HG03196 (cell line): Measurements from ENCODE around the gene TULP3.
"Not testable (repeated sequence)": the region's sequence is repeated elsewhere in the genome, so short reads cannot be mapped to it uniquely, and the experiment has no call there.

ENCODE experiments used
- ATAC-seq: cut with Tn5 transposase; IDR thresholded peaks from one replicate; pipeline ENCODE4 v1.9.1; 2021; ENCODE audit not compliant: unreplicated experiment

TULP3 gene

GRCh38 chr12:2890388-2891239 lies at the start of gene TULP3:
Gene TULP3 (plus strand): TSS chr12:2890891. CDS start chr12:2890948, 57 bp downstream.
- ATAC-seq, result peak; percentile 97

DNA sequence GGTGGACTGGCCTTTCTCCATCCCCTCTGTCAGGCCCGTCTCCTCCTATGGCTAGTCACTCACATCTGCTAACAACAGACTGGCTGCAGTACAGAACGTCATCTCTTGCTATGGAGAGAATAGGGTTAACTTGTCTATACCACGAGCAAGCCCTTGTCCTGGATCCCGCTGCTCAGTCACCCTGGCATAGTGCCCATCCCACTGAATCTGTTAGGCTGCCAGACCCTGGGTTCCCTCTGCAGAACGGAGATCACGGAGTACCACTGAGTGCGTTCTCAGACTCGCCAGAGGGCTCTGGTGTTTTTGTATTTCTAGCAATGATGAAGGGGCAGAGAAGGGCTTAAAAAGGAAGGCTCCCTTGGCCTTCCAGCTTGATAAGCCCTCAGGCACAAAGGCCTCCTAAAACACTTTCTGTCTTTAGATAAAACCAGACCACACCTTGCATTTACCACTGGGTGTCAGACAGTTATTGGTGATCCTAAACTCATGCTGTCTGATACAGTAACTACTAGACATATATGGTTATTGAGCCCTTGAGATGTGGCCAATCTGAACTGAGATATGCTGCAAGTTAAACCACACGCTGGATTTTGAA lies 49.5 kb upstream of the TULP3 start:
- no peak for ATAC-seq

DNA sequence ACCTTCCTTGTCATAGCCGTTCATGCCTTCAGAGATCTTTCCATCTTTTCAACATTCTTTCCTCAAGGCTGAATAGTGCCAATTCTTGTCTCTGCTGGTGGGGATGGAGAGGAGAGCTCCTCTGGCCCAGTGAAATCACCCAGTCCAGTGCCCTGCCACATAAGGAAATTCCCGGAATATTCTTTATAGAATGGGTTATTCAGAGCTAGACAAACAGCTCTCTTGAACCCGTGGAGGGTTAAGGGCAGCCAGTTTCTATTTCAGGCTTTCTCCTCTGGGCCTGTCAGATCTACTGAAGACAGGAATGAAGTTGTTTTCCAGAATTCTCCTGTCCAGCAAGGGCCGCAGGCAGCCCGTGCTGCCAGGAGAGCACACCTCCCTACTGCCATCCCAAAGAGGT lies 47.7 kb upstream of the TULP3 start:
- ATAC-seq, result no peak

GRCh38 chr12:2844786-2845185 lies 45.9 kb upstream of the TULP3 start:
- ATAC-seq, result no peak

- ATAC-seq, result no peak
These were observed 45.4 kb upstream of the TULP3 start for GRCh38 chr12:2845280-2845679.

GRCh38 chr12:2851931-2852330 lies 38.8 kb upstream of the TULP3 start:
- no peak for ATAC-seq

DNA sequence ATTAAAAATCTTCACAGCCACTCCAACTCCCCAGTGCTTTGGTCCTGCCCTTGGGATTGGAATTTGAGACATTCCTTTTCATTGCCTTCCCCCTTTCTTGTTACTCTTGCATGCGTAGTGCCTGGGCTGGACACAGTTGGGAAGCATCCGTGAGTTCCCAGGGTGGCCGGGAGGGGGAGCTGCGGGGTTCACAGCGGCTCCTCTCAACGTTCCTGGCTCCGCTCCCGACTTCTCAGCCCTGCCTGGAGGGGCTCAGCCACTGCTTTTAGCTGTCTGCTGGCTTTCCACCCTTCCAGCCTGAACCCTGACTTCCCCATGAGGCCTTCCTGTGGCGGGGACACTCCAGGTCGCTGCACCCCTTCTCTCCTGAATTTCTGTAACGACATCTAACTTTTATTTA lies 37.1 kb upstream of the TULP3 start:
- no peak for ATAC-seq

DNA sequence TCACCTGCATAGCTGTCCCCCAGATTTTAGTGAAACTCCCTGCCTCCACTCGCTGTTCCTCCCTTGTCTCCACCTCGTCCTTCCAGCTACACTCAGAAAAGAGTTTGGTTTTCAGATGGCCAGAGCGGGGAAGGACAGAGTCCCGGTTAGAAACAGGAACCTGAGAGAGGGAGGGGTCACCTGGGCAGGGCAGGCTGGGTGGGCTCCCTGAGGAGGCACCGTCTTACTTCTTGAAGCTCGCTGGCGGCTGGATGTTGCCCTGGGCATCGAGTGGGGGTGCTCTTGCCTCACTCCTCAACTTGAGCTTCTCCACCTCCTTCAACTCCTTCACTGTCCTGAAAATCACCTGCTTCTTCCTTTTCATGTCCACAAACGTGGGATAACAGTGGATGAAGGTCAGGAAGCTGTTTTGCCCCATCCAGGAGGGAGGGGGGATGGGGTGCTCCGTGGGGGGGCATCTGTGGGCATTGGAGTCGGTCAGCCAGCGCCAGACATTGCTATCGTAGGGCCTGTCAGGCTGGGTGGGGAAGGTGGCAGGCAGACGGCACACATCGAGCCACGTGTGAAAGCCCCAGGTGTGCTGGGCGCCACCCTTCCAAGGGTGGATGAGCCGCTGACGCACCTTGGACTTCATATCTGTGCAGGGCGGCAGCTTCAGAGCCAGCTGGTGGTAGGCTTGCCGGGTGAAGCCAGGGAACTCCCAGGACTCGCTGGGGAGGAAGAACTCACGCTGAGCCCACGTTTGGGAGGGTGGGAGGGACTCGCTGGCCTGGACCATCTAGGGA lies 35.8 kb upstream of the TULP3 start:
- ATAC-seq, result no peak

GRCh38 chr12:2855546-2855945 lies 35.1 kb upstream of the TULP3 start:
- no peak for ATAC-seq

GRCh38 chr12:2856051-2856450 lies 34.6 kb upstream of the TULP3 start:
- no peak for ATAC-seq

- ATAC-seq, result no peak
These were observed 33.7 kb upstream of the TULP3 start, which contains the start of gene TEX52 for GRCh38 chr12:2857021-2857431. Gene TEX52 (minus strand): TSS chr12:2857039. CDS start chr12:2857026, 13 bp downstream.

DNA sequence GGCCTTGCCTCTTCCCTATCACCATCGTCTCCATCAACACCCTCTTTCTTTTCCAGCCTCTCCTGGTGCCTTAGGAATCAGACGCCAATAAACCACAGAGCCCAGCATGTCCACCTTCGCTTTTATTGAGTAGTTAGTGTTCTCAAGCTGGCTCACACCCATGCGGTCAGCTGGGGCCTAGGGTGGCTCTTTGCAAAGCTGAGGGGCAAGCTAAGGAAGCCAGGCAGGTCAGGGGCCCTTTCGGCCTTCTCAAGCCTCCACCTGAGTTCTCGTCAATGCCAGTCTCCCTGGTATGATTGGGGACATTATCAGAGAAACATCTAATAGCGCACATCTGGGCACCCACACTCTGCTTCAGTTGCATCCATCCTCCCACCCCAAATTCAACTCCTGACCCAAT lies 33.1 kb upstream of the TULP3 start:
- ATAC-seq, result no peak

DNA sequence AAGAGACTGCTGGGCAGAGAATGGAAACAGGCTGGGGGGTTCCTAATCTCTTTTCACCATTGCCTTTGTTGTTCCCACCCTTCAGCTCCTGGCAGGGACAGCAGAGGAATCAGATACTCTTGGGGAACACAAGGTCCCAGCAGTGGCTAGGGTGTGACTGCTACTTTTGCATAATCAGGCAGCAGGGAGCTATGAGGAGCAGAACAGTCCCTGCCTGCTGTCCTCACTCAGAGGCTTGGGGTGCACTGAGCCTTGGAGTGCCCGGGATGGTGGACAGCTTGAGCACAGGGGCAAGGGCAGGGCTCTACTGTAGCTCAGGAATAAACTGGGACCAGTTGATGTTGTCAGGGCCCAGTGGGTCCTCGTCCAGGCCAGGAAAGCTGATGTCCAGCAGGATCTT lies 32.4 kb upstream of the TULP3 start:
- ATAC-seq, result no peak

GRCh38 chr12:2858944-2859421 lies 31.7 kb upstream of the TULP3 start:
- ATAC-seq, result no peak

DNA sequence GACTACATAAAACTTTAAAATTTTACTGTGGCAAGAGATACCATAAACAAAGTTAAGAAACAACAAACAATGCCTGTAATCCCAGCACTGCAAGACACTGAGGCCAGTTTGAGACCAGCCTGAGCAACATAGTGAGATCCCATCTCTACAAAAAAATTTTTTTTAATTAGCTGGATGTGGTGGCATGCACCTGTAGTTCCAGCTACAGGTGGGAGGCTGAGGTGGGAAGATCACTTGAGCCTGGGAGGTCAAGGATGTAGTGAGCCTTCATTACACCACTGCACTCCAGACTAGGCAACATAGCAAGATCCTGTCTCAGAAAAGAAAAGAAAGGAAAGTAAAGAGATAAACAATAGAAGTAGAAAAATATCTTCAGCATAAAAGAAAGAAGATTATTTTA lies 30.5 kb upstream of the TULP3 start:
- ATAC-seq, result no peak

DNA sequence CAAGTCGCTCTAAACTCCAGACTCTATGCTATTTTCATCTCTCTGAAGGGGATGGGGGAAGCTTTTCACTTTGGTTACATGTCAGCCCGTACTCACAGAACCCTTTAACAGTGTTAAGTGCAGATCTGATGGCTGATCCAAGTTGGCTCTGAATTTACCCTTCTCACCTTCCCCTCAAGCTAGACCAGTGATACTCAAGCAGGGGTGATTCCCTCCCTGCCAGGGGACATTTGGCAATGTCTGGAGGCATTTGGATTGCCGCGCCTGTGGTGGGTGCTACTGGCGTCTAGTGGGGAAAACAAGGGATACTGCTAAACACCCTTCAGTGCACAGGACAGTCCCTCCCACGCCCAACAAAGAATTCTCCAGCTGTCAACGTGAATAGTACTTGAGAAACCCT lies 27.8 kb upstream of the TULP3 start:
- no peak for ATAC-seq

- ATAC-seq, result not testable (repeated sequence)
These were observed 27.3 kb upstream of the TULP3 start for GRCh38 chr12:2863402-2863801.

DNA sequence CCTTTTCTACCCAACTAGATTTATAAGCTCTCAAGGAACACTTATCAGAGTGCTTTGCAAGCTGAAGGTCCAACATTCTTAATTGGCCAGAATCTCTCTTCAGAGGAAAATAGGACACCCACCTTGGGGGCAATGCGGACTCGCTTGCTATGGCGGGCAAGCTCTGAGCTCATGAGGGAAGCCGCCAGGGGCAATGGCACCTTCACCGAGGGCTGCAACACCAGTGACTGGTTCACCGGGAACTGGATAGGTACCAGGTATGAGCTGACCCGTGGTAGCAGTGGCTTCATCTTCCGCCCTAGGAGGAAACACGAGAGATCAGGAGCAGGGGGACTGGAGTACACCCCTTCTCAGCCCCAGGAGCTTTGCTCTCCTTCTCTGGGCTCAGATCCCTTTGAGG lies 26.5 kb upstream of the TULP3 start:
- no peak for ATAC-seq

GRCh38 chr12:2868986-2869632 lies 21.6 kb upstream of the TULP3 start:
- ATAC-seq, result not testable (repeated sequence)

DNA sequence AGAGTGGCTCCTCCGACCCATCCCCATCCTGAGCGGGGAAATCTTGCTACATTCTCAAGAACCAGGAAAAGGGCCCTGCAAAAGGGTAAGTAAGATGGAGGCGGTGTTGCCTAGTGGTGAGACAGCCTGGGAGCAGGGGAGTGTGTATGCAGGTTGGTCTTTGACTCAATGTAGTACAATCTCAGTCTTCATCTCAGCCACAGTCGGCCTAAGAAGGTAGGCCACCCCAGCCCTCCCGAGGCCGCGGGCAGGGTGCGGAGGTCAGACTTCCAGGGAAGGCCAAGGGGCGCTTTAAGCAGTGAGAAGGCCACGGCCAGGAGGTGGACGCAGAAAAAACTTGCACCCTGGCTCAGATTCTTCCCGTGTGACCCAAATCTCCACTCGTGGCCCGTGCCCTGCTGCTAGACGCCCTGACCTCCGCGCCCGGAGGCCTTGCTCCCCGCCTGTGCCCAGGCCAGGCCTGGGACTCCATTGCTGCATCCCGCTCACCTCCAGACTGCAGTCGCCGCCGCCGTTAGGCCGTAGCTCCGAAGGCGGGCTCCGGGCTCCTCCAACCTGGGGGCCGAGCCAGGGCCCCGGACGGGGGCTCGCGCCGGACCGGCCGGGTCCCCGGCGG lies 14.2 kb upstream of the TULP3 start:
- peak; percentile 28 for ATAC-seq
